ENCODE measurements around the gene FAM107B. TPM values are rescaled to one million over a fixed set of nuclear protein-coding genes. Genes with fewer than 3 reads are reported as not detected.

FAM107B gene
- total RNA-seq, 6 donors from 2014 or later = 44.0 to 136 (median 77.0) TPM

GRCh38 chr10:14617852-14618251 lies 156.8 kb downstream of the FAM107B start:
- H3K27me3 ChIP-seq = no peaks in the 10 kb centered on the region
- no peaks in the 10 kb centered on the region for H3K36me3 ChIP-seq
- DNase-seq (no peak), ATAC-seq (ENCODE audit: low FRiP score in 2 of 2) (peak; percentile 57 to 86)
- H3K27ac ChIP-seq = peak overlapping the region in 1 of 4 donors; percentile 9
- no peak for TF ChIP-seq POLR2A (IDR thresholded peaks at IDR 0.05)
- no peak for TF ChIP-seq EP300 (IDR thresholded peaks at IDR 0.05)
- peak in 4 of 6 experiments; percentile 22 to 31 (median 30) for TF ChIP-seq CTCF (IDR thresholded peaks at IDR 0.05)
- TF ChIP-seq POLR2AphosphoS5 (IDR thresholded peaks at IDR 0.05) = no peak
- 70 to 78% methylated on average over 4 of the region's 4 CpGs for WGBS, 2 donors
- peaks cover 7 to 13% (median 11%) of the 10 kb centered on the region in 4 donors for H3K4me1 ChIP-seq
- H3K4me3 ChIP-seq = no peak overlapping the region
- no peaks in the 10 kb centered on the region for H3K9me3 ChIP-seq

- ATAC-seq (ENCODE audit: low FRiP score in 2 of 2) = no peak
These were observed 157.6 kb downstream of the FAM107B start for GRCh38 chr10:14616955-14617730.

GRCh38 chr10:14616465-14616864 lies 158.2 kb downstream of the FAM107B start:
- Histone ChIP-seq H3K36me3 (no peaks in the 10 kb centered on the region), H3K4me1 (peaks cover 7 to 20% (median 12%) of the 10 kb centered on the region in 4 donors), H3K27ac (no peak overlapping the region), H3K4me3 (no peak overlapping the region), H3K9me3 (no peaks in the 10 kb centered on the region), H3K27me3 (no peaks in the 10 kb centered on the region)
- ATAC-seq (ENCODE audit: low FRiP score in 2 of 2) (no peak), DNase-seq (no peak)
- 90% methylated on average over 2 of the region's 2 CpGs for WGBS, 2 donors
- TF ChIP-seq EP300 (IDR thresholded peaks at IDR 0.05) (no peak), CTCF (IDR thresholded peaks at IDR 0.05) (no peak), POLR2AphosphoS5 (IDR thresholded peaks at IDR 0.05) (no peak), POLR2A (IDR thresholded peaks at IDR 0.05) (no peak)

More at GRCh38 chr10:14616955-14617730, 157.6 kb downstream of the FAM107B start:
- TF ChIP-seq CTCF (IDR thresholded peaks at IDR 0.05) (no peak), POLR2AphosphoS5 (IDR thresholded peaks at IDR 0.05) (no peak), POLR2A (IDR thresholded peaks at IDR 0.05) (no peak), EP300 (IDR thresholded peaks at IDR 0.05) (no peak)
- Histone ChIP-seq H3K27ac (peak overlapping the region in 1 of 4 donors; percentile 9), H3K36me3 (no peaks in the 10 kb centered on the region), H3K9me3 (no peaks in the 10 kb centered on the region), H3K4me3 (no peak overlapping the region), H3K27me3 (no peaks in the 10 kb centered on the region), H3K4me1 (peaks cover 7 to 19% (median 12%) of the 10 kb centered on the region in 4 donors)
- 30 to 47% methylated on average over 5 of the region's 5 CpGs for WGBS, 2 donors
- DNase-seq = no peak

GRCh38 chr10:14613588-14613920 lies 161.1 kb downstream of the FAM107B start:
- peak in 1 of 2 donors; percentile 20 for ATAC-seq (ENCODE audit: low FRiP score in 2 of 2)
- DNase-seq = no peak
- TF ChIP-seq CTCF (IDR thresholded peaks at IDR 0.05) (no peak), POLR2AphosphoS5 (IDR thresholded peaks at IDR 0.05) (no peak)
- Histone ChIP-seq H3K4me1 (peaks cover 7 to 20% (median 12%) of the 10 kb centered on the region in 4 donors), H3K9me3 (no peaks in the 10 kb centered on the region), H3K27ac (no peak overlapping the region), H3K27me3 (no peaks in the 10 kb centered on the region), H3K36me3 (no peaks in the 10 kb centered on the region), H3K4me3 (no peak overlapping the region)
- 75 to 89% methylated on average over 4 of the region's 4 CpGs for WGBS, 2 donors
